K562 (cell line): ENCODE measurements around the gene ROPN1L. TPM values are rescaled to one million over a fixed set of nuclear protein-coding genes. Genes with fewer than 3 reads are reported as not detected.

Experiments
- ATAC-seq: fragments of 200-7000 bp; cut with Tn5 transposase; 3 replicates; pipeline ENCODE4 v1.9.1; 2020; ENCODE audit warnings: moderate library complexity
- BruUV-seq: library from RNA; stranded (reverse); fragments of 400-500 nt; replicated peaks from 2 replicates; lab custom pipeline; 2021; lab: Mats Ljungman, UMichigan
- CTCF ChIA-PET: fragments of 300-600 bp; formaldehyde crosslinking; extraction: SDS; loops from one replicate; lab custom pipeline; 2021; ENCODE audit warnings: low intra/inter-chr PET ratio; lab: Yijun Ruan, JAX
- POLR2A ChIA-PET: fragments of 300-600, 350-650 bp; sonication (Branson Sonifier 250); formaldehyde crosslinking; extraction: SDS; loops from one replicate; lab custom pipeline; 2021; ENCODE audit warnings: antibody characterized with exemption, inconsistent platforms; lab: Yijun Ruan, JAX
- DNase-seq, 4 experiments: peaks; one replicate each; pipeline versions ENCODE4 v3.0.0 to v3.0.0-alpha.2; 2011 to 2018; ENCODE audit warnings: low spot score in 3 of 4, mixed read lengths in 3 of 4; ENCODE audit errors: extremely low read depth in 1 of 4
- FAIRE-seq: peaks from 2 replicates; lab custom pipeline; 2011; peaks lifted over from hg19 to GRCh38; lab: Jason Lieb, UNC
- H2AFZ ChIP-seq: 2 replicates; pipeline ENCODE4 v1.6.0; 2011; ENCODE audit warnings: low read depth, low read length, control low read depth, inconsistent platforms
- H3K27ac ChIP-seq: fragments of 200-600 bp; 3 replicates; pipeline ENCODE4 v1.8.0; 2011; ENCODE audit warnings: low read depth, mild to moderate bottlenecking, control low read depth, inconsistent platforms, low read length, moderate library complexity, mixed read lengths; ENCODE audit errors: extremely low read depth
- H3K27me3 ChIP-seq, 2 experiments: fragments of 300-600 bp in 1 of 2; 2 replicates in 1 of 2; 3 replicates in 1 of 2; pipeline versions ENCODE4 v1.6.0 to v1.8.0; 2011; ENCODE audit warnings: inconsistent platforms in 2 of 2, low read length in 2 of 2, mild to moderate bottlenecking in 1 of 2, mixed read lengths in 1 of 2, moderate library complexity in 1 of 2; ENCODE audit not compliant: control insufficient read depth in 2 of 2, insufficient read depth in 2 of 2
- H3K36me3 ChIP-seq: fragments of 300-600 bp; 3 replicates; pipeline ENCODE4 v1.8.0; 2011; ENCODE audit warnings: mild to moderate bottlenecking, low read length, inconsistent platforms; ENCODE audit not compliant: control insufficient read depth, insufficient read depth
- H3K4me1 ChIP-seq, 2 experiments: fragments of 200-600 bp in 1 of 2; replicated peaks in 1 of 2; 2 replicates in 1 of 2; 3 replicates in 1 of 2; pipeline versions ENCODE4 v1.5.1 to v1.8.0; 2011; ENCODE audit warnings: inconsistent platforms in 2 of 2, low read length in 2 of 2, mild to moderate bottlenecking in 1 of 2, mixed read lengths in 1 of 2, moderate library complexity in 1 of 2; ENCODE audit not compliant: control insufficient read depth in 2 of 2, insufficient read depth in 2 of 2
- H3K4me2 ChIP-seq: 2 replicates; pipeline ENCODE4 v1.6.1; 2011; ENCODE audit warnings: low read length, control low read depth, inconsistent platforms, mixed read lengths; ENCODE audit not compliant: insufficient read depth
- H3K4me3 ChIP-seq: fragments of 200-600 bp; sonication (generic), shearing (Covaris generic); 2 replicates; pipeline ENCODE4 v1.5.1; 2016; ENCODE audit warnings: control low read depth, inconsistent platforms
- H3K79me2 ChIP-seq: fragments of 200-600 bp; 3 replicates; pipeline ENCODE4 v1.8.0; 2011; ENCODE audit warnings: low read length, inconsistent platforms; ENCODE audit not compliant: control insufficient read depth, insufficient read depth
- H3K9ac ChIP-seq, 2 experiments: 2 replicates each; pipeline versions ENCODE4 v1.6.0 to v1.6.1; 2011; ENCODE audit warnings: low read depth in 2 of 2, low read length in 2 of 2, control low read depth in 1 of 2, inconsistent platforms in 1 of 2, mild to moderate bottlenecking in 1 of 2, mixed read lengths in 1 of 2; ENCODE audit not compliant: insufficient read depth in 1 of 2
- H3K9me1 ChIP-seq: one replicate; pipeline ENCODE4 v1.6.0; 2011; ENCODE audit warnings: inconsistent platforms, mild to moderate bottlenecking, low read length, moderate library complexity; ENCODE audit not compliant: control insufficient read depth, insufficient read depth
- H3K9me3 ChIP-seq: replicated peaks from 2 replicates; pipeline ENCODE4 v1.5.1; 2011; ENCODE audit warnings: low read depth, low read length, inconsistent platforms; ENCODE audit not compliant: control insufficient read depth, insufficient read depth
- H4K20me1 ChIP-seq: replicated peaks from 2 replicates; pipeline ENCODE4 v1.6.1; 2011; ENCODE audit warnings: low read length, inconsistent platforms, mixed read lengths; ENCODE audit not compliant: control insufficient read depth, insufficient read depth
- ZNF384 ChIP-seq: IDR thresholded peaks from 2 replicates; pipeline ENCODE4 v1.6.1; 2012; ENCODE audit warnings: low read depth, low read length, improper control_type of control experiment
- WGBS: fragments of 100-300 bp; shearing (Covaris generic); methylation state at CpG from one replicate; pipeline ENCODE4 v1.1.6; 2016; ENCODE audit warnings: low coverage, mixed read lengths; ENCODE audit not compliant: insufficient coverage; ENCODE audit errors: missing lambda C conversion rate; 5-methylcytosine and 5-hydroxymethylcytosine counted together
- in situ Hi-C: fragments of 300-500 bp; cut with MboI; formaldehyde crosslinking; loops from 4 replicates; pipeline ENCODE4 v1.15.0; 2018; ENCODE audit warnings: inconsistent platforms, mixed read lengths
- intact Hi-C: fragments of 100-400 bp; cut with micrococcal nuclease; formaldehyde crosslinking; loops from 2 replicates; pipeline ENCODE4 v1.14.2; 2022
- polyA plus RNA-seq, 8 experiments: library from polyadenylated mRNA; depleted of rRNA in 4 of 8; stranded (reverse) in 5 of 8; unstranded in 3 of 8; fragments of >200 nt; fragmentation: Nextera tagmentation in 2 of 8; fragmentation: Illumina TruSeq in 1 of 8; extraction: Ambion mirVana in 2 of 8; extraction: Trizol in 1 of 8; gene quantifications; 2 replicates each; pipeline versions ENCODE4 v1.2.1 to v1.2.3, GENCODE V29; 2011 to 2014; ENCODE audit warnings: inconsistent platforms in 1 of 8, missing spikeins in 1 of 8
- total RNA-seq, 7 experiments: library from RNA; depleted of rRNA in 6 of 7; stranded (reverse); fragments of >200 nt in 6 of 7; fragmentation: Illumina TruSeq in 2 of 7; extraction: Trizol in 2 of 7; gene quantifications; 2 replicates each; pipeline versions ENCODE4 v1.2.1 to v1.2.3, GENCODE V29; 2011 to 2021; ENCODE audit warnings: low replicate concordance in 1 of 7
- TF ChIP-seq, protein P1 (sequence below): fragments of 150-350 bp; IDR thresholded peaks from 2 replicates; pipeline ENCODE4 v1.6.1; 2014; ENCODE audit warnings: low read depth, mild to moderate bottlenecking, low read length, borderline replicate concordance

Gene ROPN1L
- total and polyA plus RNA-seq, 9 of the 15 experiments (the other 6 are each of a cell fraction or from before 2014, with no cell fraction given): 0.04 to 0.85 (median 0.24) TPM; not detected in 3

DNA sequence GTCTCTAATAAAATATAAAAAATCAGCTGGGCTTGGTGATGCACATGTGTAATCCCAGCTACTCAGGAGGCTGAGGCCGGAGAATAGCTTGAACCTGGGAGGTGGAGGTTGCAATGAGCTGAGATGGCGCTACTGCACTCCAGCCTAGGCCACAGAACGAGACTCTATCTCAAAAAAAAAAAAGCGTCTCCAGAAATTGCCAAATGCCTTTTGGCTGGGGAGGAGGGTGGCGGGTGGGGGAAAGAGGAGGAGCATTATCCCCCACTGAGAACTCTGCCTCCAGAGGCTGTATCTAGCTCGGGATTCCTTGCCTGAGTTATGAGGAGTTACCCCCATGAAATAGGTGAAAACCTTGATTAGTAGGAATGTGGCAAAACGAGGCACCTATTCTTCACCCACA, 4.8 kb downstream of the ROPN1L start:
- 32% methylated on average over 5 of the region's 7 CpGs for WGBS
- Histone ChIP-seq H3K4me1 (peaks cover 6 to 9% of the 10 kb centered on the region in 2 experiments; a peak in 4 of 5 replicates), H3K36me3 (no peaks in the 10 kb centered on the region), H2AFZ (peak overlapping the region; percentile 0; the same call in 1 of the 2 replicates), H3K9me1 (no peaks in the 10 kb centered on the region), H3K27ac (no peak overlapping the region), H3K4me2 (no peak overlapping the region), H3K9me3 (no peaks in the 10 kb centered on the region), H4K20me1 (no peaks in the 10 kb centered on the region), H3K79me2 (no peaks in the 10 kb centered on the region), H3K4me3 (no peak overlapping the region), H3K27me3 (no peaks in the 10 kb centered on the region), H3K9ac (no peak overlapping the region)
- TF ChIP-seq ZNF384: peak; percentile 62
- TF ChIP-seq, protein P1, sequence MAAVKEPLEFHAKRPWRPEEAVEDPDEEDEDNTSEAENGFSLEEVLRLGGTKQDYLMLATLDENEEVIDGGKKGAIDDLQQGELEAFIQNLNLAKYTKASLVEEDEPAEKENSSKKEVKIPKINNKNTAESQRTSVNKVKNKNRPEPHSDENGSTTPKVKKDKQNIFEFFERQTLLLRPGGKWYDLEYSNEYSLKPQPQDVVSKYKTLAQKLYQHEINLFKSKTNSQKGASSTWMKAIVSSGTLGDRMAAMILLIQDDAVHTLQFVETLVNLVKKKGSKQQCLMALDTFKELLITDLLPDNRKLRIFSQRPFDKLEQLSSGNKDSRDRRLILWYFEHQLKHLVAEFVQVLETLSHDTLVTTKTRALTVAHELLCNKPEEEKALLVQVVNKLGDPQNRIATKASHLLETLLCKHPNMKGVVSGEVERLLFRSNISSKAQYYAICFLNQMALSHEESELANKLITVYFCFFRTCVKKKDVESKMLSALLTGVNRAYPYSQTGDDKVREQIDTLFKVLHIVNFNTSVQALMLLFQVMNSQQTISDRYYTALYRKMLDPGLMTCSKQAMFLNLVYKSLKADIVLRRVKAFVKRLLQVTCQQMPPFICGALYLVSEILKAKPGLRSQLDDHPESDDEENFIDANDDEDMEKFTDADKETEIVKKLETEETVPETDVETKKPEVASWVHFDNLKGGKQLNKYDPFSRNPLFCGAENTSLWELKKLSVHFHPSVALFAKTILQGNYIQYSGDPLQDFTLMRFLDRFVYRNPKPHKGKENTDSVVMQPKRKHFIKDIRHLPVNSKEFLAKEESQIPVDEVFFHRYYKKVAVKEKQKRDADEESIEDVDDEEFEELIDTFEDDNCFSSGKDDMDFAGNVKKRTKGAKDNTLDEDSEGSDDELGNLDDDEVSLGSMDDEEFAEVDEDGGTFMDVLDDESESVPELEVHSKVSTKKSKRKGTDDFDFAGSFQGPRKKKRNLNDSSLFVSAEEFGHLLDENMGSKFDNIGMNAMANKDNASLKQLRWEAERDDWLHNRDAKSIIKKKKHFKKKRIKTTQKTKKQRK: no peak
- no peak for FAIRE-seq
- DNase-seq: peak in 2 of 4 experiments; percentile 30 to 49
- no TSS peak for BruUV-seq
- POLR2A ChIA-PET: interaction anchor here (0.7 to 1.2 kb wide), 2 partner anchors 8 to 280 kb away, joined by 3 read pairs; no protein-coding TSS in a partner anchor
- in situ Hi-C loops: no loop called here
- 0 out of 3 replicates have a peak, but pooled peaks have one; percentile 2 for ATAC-seq
- intact Hi-C loops: no loop called here
- CTCF ChIA-PET: no interaction called here
